Right lobe of liver (tissue), 6 donors: ENCODE data around the gene PTPRN2. TPM values are rescaled to one million over a fixed set of nuclear protein-coding genes. Genes with fewer than 3 reads are reported as not detected.

Experiments used
- ATAC-seq, 4 donors: fragments of 200-7000 bp; cut with Tn5 transposase; one replicate each; pipeline ENCODE4 v1.9.1; 2020; ENCODE audit warnings: mild to moderate bottlenecking in 4 of 4, moderate library complexity in 4 of 4
- DNase-seq, 3 donors: peaks; one replicate each; pipeline ENCODE4 v3.0.0-alpha.2; 2020
- H3K27ac ChIP-seq, 3 donors: fragments of 200-600 bp; one replicate each; pipeline ENCODE4 v1.8.0; 2022
- H3K27me3 ChIP-seq, 2 donors: fragments of 200-600 bp; one replicate each; pipeline ENCODE4 v1.8.0; 2022
- H3K36me3 ChIP-seq, 4 donors: fragments of 200-600 bp; sonication (generic) in 1 of 4; one replicate each; pipeline versions ENCODE4 v1.5.1 to v1.8.0; 2017 to 2022; ENCODE audit warnings: control low read depth in 1 of 4
- H3K4me1 ChIP-seq, 4 donors: fragments of 200-600 bp; sonication (generic) in 1 of 4; one replicate each; pipeline versions ENCODE4 v1.5.1 to v1.8.0; 2017 to 2022; ENCODE audit warnings: control low read depth in 1 of 4
- H3K4me3 ChIP-seq, 3 donors: fragments of 200-600 bp; one replicate each; pipeline ENCODE4 v1.8.0; 2022
- H3K9me3 ChIP-seq, 4 donors: fragments of 200-600 bp; sonication (generic) in 1 of 4; one replicate each; pipeline versions ENCODE4 v1.5.1 to v1.8.0; 2017 to 2022; ENCODE audit warnings: control low read depth in 1 of 4
- CTCF ChIP-seq, 4 donors: fragments of 200-600 bp in 3 of 4; fragments of 450-650 bp in 1 of 4; IDR thresholded peaks; one replicate each; pipeline versions ENCODE4 v1.5.1 to v1.8.0; 2016 to 2022; ENCODE audit warnings: antibody characterized with exemption in 4 of 4, mild to moderate bottlenecking in 2 of 4
- POLR2A ChIP-seq: fragments of 450-650 bp; IDR thresholded peaks from one replicate; pipeline ENCODE4 v1.6.1; 2017; ENCODE audit warnings: antibody characterized with exemption, mild to moderate bottlenecking
- WGBS: methylation state at CpG from one replicate; pipeline ENCODE4 v1.1.6; 2018; ENCODE audit warnings: low coverage, low lambda C conversion rate; ENCODE audit not compliant: insufficient coverage; ENCODE audit errors: missing lambda C conversion rate; 5-methylcytosine and 5-hydroxymethylcytosine counted together
- intact Hi-C, 2 donors: fragments of 100-400 bp; cut with DNase I; formaldehyde crosslinking; loops; one replicate each; pipeline versions ENCODE4 v1.11.2 to v1.14.1; 2022
- total RNA-seq, 6 experiments: library from RNA; depleted of rRNA in 2 of 6; stranded (reverse); fragments of >200 nt in 2 of 6; fragmentation: NEBNext Ultra II Directional in 3 of 6; extraction: Animal tissue kit (Norgen Biotek cat#: 25700) in 3 of 6; gene quantifications; one replicate each; pipeline versions ENCODE4 v1.1.0 to v1.2.4, GENCODE V29; 2016 to 2023
- donor health status: DM: no; HTN: yes; CAD: no.
- donor health status: DM: no; HTN: no; CAD: no.
- donor health status: DM: no; HTN: no; CAD: no.
- donor health status: DM: no; HTN: yes; CAD: no.
- donor health status: DM: no; HTN: yes; CAD: no.

PTPRN2 gene
- total RNA-seq, 6 experiments from 2014 or later, result 0.15 to 0.87 (median 0.67) TPM

- ATAC-seq (peak in 1 of 4 donors; percentile 34), DNase-seq (no peak)
- Histone ChIP-seq H3K4me1 (no peaks in the 10 kb centered on the region), H3K4me3 (no peak overlapping the region), H3K9me3 (no peaks in the 10 kb centered on the region), H3K27ac (no peak overlapping the region), H3K36me3 (no peaks in the 10 kb centered on the region), H3K27me3 (no peaks in the 10 kb centered on the region)
- 77% methylated on average over 17 of the region's 42 CpGs for WGBS
- TF ChIP-seq POLR2A, result no peak
- no peak for TF ChIP-seq CTCF (IDR thresholded peaks at IDR 0.05)
- intact Hi-C loops, result no loop called here
Measured at GRCh38 chr7:158488181-158488971, 99.2 kb downstream of the PTPRN2 start.

- TF ChIP-seq CTCF (IDR thresholded peaks at IDR 0.05), result no peak
- TF ChIP-seq POLR2A, result no peak
- Histone ChIP-seq H3K9me3 (no peaks in the 10 kb centered on the region), H3K27me3 (no peaks in the 10 kb centered on the region), H3K36me3 (no peaks in the 10 kb centered on the region), H3K27ac (no peak overlapping the region), H3K4me1 (no peaks in the 10 kb centered on the region), H3K4me3 (no peak overlapping the region)
- ATAC-seq (no peak), DNase-seq (no peak)
- intact Hi-C loops, result no loop called here
- 59% methylated on average over 13 of the region's 18 CpGs for WGBS
Measured at GRCh38 chr7:158487631-158488151, 99.9 kb downstream of the PTPRN2 start.

- H3K27me3 ChIP-seq, result no peaks in the 10 kb centered on the region
- intact Hi-C loops, result no loop called here
- TF ChIP-seq CTCF (IDR thresholded peaks at IDR 0.05), result no peak
- no peak for TF ChIP-seq POLR2A
- H3K36me3 ChIP-seq, result no peaks in the 10 kb centered on the region
- H3K9me3 ChIP-seq, result no peaks in the 10 kb centered on the region
- ATAC-seq, result no peak
- H3K4me3 ChIP-seq, result no peak overlapping the region
- no peaks in the 10 kb centered on the region for H3K4me1 ChIP-seq
- 84% methylated on average over 8 of the region's 8 CpGs for WGBS
- H3K27ac ChIP-seq, result no peak overlapping the region
- DNase-seq, result no peak
Measured at GRCh38 chr7:158486919-158487318, 100.7 kb downstream of the PTPRN2 start.

DNA sequence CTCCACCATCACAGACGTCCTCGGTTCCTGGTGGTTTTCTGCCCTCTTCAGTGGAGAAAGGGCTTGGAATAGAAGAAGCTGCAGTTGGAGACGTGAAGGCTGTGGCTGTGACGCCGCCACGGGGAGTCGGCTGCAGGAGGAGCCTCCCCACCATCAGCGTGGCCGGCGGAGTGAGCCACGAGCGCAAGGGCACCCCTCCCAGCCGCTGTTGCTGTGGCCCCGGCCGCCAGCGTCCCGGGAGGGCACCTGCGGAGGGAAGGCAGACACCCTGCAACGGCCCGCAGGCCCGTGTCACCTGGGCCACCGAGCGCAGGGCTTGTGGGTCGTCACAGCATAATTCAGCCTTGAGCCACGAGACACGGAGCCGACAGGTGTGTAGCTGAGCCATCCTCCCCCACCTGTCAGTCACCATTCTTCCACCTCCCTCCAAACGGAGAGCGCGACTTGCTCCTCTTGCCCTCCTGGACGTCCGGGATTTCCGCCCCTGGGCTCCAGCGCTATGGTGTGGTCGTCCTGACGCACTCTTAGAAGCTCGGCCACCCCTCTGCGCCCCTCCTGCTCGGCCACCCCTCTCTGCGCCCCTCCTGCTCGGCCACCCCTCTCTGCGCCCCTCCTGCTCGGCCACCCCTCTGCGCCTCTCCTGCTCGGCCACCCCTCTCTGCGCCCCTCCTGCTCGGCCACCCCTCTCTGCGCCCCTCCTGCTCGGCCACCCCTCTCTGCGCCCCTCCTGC is 102.7 kb downstream of the PTPRN2 start:
- TF ChIP-seq CTCF (IDR thresholded peaks at IDR 0.05), result no peak
- TF ChIP-seq POLR2A, result no peak
- ATAC-seq (no peak), DNase-seq (no peak)
- H3K27me3 ChIP-seq, result no peaks in the 10 kb centered on the region
- no peaks in the 10 kb centered on the region for H3K9me3 ChIP-seq
- H3K4me3 ChIP-seq, result no peak overlapping the region
- 62% methylated on average over 13 of the region's 50 CpGs for WGBS
- no peaks in the 10 kb centered on the region for H3K4me1 ChIP-seq
- H3K27ac ChIP-seq, result no peak overlapping the region
- H3K36me3 ChIP-seq, result no peaks in the 10 kb centered on the region
- intact Hi-C loops, result no loop called here
